ENCODE measurements around the gene NKAIN4. TPM values are rescaled to one million over a fixed set of nuclear protein-coding genes. Genes with fewer than 3 reads are reported as not detected.
A peak's percentile ranks its signal among the peaks of the same experiment; 100 is the strongest.

Gene NKAIN4
- total RNA-seq, 2 experiments from 2014 or later: not detected

- no peak for TF ChIP-seq CTCF (IDR thresholded peaks at IDR 0.05)
- POLR2A ChIA-PET: interaction anchor here (1.0 to 1.7 kb wide), 4 partner anchors 16 to 20 kb away, joined by 3 to 4 read pairs (median 4); no protein-coding TSS in a partner anchor
- peak within 1 kb of the TSS; percentile 52 for H3K4me3 Mint-ChIP-seq
- peak; percentile 76 for DNase-seq
- ATAC-seq: peak; percentile 79
- intact Hi-C loops (cut with micrococcal nuclease): no loop called here
- no peaks in the 10 kb centered on the region for H3K9me3 Mint-ChIP-seq
- peaks cover 15% of the 10 kb centered on the region for H3K27me3 Mint-ChIP-seq
- no peaks in the 10 kb centered on the region for H3K36me3 Mint-ChIP-seq (ENCODE audit: low read depth)
- peaks cover 8% of the 10 kb centered on the region for H3K4me1 Mint-ChIP-seq (ENCODE audit: low read depth)
- CTCF ChIA-PET: interaction anchor here (1.2 to 7.8 kb wide), 7 partner anchors 10 to 55 kb away, joined by 3 to 95 read pairs (median 9); no protein-coding TSS in a partner anchor
- peak within 1 kb of the TSS; percentile 79 for H3K27ac Mint-ChIP-seq
Measured at GRCh38 chr20:63235399-63235983, 18.8 kb downstream of the NKAIN4 start, which contains the start of gene BIRC7. Gene BIRC7, plus strand, starts transcription at chr20:63235905. Its CDS starts 192 bp downstream, at chr20:63236097.

- DNase-seq: peak; percentile 58
- Mint-ChIP-seq H3K36me3 (ENCODE audit: low read depth) (no peaks in the 10 kb centered on the region), H3K4me3 (peak overlapping the region; percentile 15), H3K4me1 (ENCODE audit: low read depth) (peaks cover 8% of the 10 kb centered on the region), H3K9me3 (no peaks in the 10 kb centered on the region), H3K27me3 (peaks cover 21% of the 10 kb centered on the region), H3K27ac (no peak overlapping the region)
- peak; percentile 69 for TF ChIP-seq CTCF (IDR thresholded peaks at IDR 0.05)
- intact Hi-C loops (cut with micrococcal nuclease): no loop called here
- POLR2A ChIA-PET: interaction anchor here (1.3 to 1.7 kb wide), 3 partner anchors 15 to 20 kb away, joined by 3 to 4 read pairs (median 4); no protein-coding TSS in a partner anchor
- peak; percentile 52 for ATAC-seq
- CTCF ChIA-PET: interaction anchor here (0.9 to 7.8 kb wide), 8 partner anchors 11 to 78 kb away, joined by 3 to 95 read pairs (median 8); no protein-coding TSS in a partner anchor
Measured at GRCh38 chr20:63234693-63235398, 19.4 kb downstream of the NKAIN4 start.

- ChIA-PET CTCF (interaction anchor here (2.3 to 7.8 kb wide), 5 partner anchors 10 to 50 kb away, joined by 7 to 95 read pairs (median 10); no protein-coding TSS in a partner anchor), POLR2A (no interaction called here)
- ATAC-seq: no peak
- H3K27me3 Mint-ChIP-seq: peaks cover 30% of the 10 kb centered on the region
- no peak for DNase-seq
- intact Hi-C loops (cut with micrococcal nuclease): no loop called here
- peaks cover 8% of the 10 kb centered on the region for H3K4me1 Mint-ChIP-seq (ENCODE audit: low read depth)
- no peak overlapping the region for H3K4me3 Mint-ChIP-seq
- no peaks in the 10 kb centered on the region for H3K9me3 Mint-ChIP-seq
- H3K36me3 Mint-ChIP-seq (ENCODE audit: low read depth): no peaks in the 10 kb centered on the region
- no peak overlapping the region for H3K27ac Mint-ChIP-seq
- no peak for TF ChIP-seq CTCF (IDR thresholded peaks at IDR 0.05)
Measured at GRCh38 chr20:63233924-63234323, 20.3 kb downstream of the NKAIN4 start.

GRCh38 chr20:63233061-63233344 is 21.3 kb downstream of the NKAIN4 start:
- CTCF ChIA-PET: interaction anchor here (1.4 to 7.8 kb wide), 6 partner anchors 9 to 49 kb away, joined by 4 to 95 read pairs (median 10); no protein-coding TSS in a partner anchor
- Mint-ChIP-seq H3K36me3 (ENCODE audit: low read depth) (no peaks in the 10 kb centered on the region), H3K4me3 (no peak overlapping the region), H3K27ac (no peak overlapping the region), H3K9me3 (no peaks in the 10 kb centered on the region), H3K4me1 (ENCODE audit: low read depth) (peaks cover 8% of the 10 kb centered on the region), H3K27me3 (peaks cover 30% of the 10 kb centered on the region)
- POLR2A ChIA-PET: interaction anchor here (0.7 kb wide), 1 partner anchor 18 kb away, joined by 3 read pairs; no protein-coding TSS in a partner anchor
- TF ChIP-seq CTCF (IDR thresholded peaks at IDR 0.05): no peak
- DNase-seq (no peak), ATAC-seq (no peak)
- intact Hi-C loops (cut with micrococcal nuclease): no loop called here
